CD4-positive, alpha-beta T cell treated with Interleukin-15 for 1 hour (primary cell): Measurements from ENCODE around the gene EPHA10.
"Not testable (repeated sequence)": the region's sequence is repeated elsewhere in the genome, so short reads cannot be mapped to it uniquely, and the experiment has no call there.

Experiments
- DNase-seq: peaks from one replicate; pipeline ENCODE4 v3.0.0-alpha.2; 2020

EPHA10 gene

GRCh38 chr1:37767488-37767887, 2.6 kb upstream of the EPHA10 start:
- DNase-seq, result no peak

GRCh38 chr1:37765916-37766664, 1.2 kb upstream of the EPHA10 start:
- no peak for DNase-seq

GRCh38 chr1:37764414-37764825, 500 bp downstream of the EPHA10 start:
- DNase-seq, result no peak

- DNase-seq, result no peak
These were observed 1.0 kb downstream of the EPHA10 start for GRCh38 chr1:37763791-37764413.

- no peak for DNase-seq
These were observed 2.4 kb downstream of the EPHA10 start for GRCh38 chr1:37762516-37762915.

GRCh38 chr1:37761416-37762095, 3.4 kb downstream of the EPHA10 start:
- no peak for DNase-seq

GRCh38 chr1:37759451-37759850, 5.5 kb downstream of the EPHA10 start:
- DNase-seq, result no peak

GRCh38 chr1:37755951-37756560, 8.9 kb downstream of the EPHA10 start:
- no peak for DNase-seq

- no peak for DNase-seq
These were observed 9.6 kb downstream of the EPHA10 start for GRCh38 chr1:37755290-37755689.

GRCh38 chr1:37753473-37754321, 11.2 kb downstream of the EPHA10 start:
- no peak for DNase-seq

- DNase-seq, result no peak
These were observed 12.1 kb downstream of the EPHA10 start for GRCh38 chr1:37752583-37753471.

- DNase-seq, result no peak
These were observed 12.7 kb downstream of the EPHA10 start for GRCh38 chr1:37752213-37752582.

GRCh38 chr1:37748565-37748964, 16.4 kb downstream of the EPHA10 start:
- DNase-seq, result no peak

GRCh38 chr1:37746806-37747205, 18.1 kb downstream of the EPHA10 start:
- DNase-seq, result no peak

GRCh38 chr1:37741662-37742061, 23.3 kb downstream of the EPHA10 start:
- DNase-seq, result no peak

GRCh38 chr1:37741130-37741529, 23.8 kb downstream of the EPHA10 start:
- no peak for DNase-seq

- DNase-seq, result no peak
These were observed 25.7 kb downstream of the EPHA10 start for GRCh38 chr1:37739222-37739621.

- DNase-seq, result not testable (repeated sequence)
These were observed 26.3 kb downstream of the EPHA10 start for GRCh38 chr1:37738619-37739018.

GRCh38 chr1:37737975-37738374, 26.9 kb downstream of the EPHA10 start:
- DNase-seq, result not testable (repeated sequence)

GRCh38 chr1:37734629-37735591, 30.0 kb downstream of the EPHA10 start:
- no peak for DNase-seq
